HG03175 (cell line): ENCODE results near the gene SDC4.

Experiments
- ATAC-seq: cut with Tn5 transposase; IDR thresholded peaks from one replicate; pipeline ENCODE4 v1.9.1; 2021; ENCODE audit warnings: mild to moderate bottlenecking, moderate library complexity; ENCODE audit not compliant: unreplicated experiment

Gene SDC4

GRCh38 chr20:45344168-45344860 is 3.9 kb downstream of the SDC4 start:
- ATAC-seq = no peak

- no peak for ATAC-seq
These were observed 4.6 kb downstream of the SDC4 start for GRCh38 chr20:45343532-45344167.

GRCh38 chr20:45342855-45343531 is 5.2 kb downstream of the SDC4 start:
- no peak for ATAC-seq

GRCh38 chr20:45341939-45342854 is 6.0 kb downstream of the SDC4 start:
- ATAC-seq = no peak

GRCh38 chr20:45341579-45341938 is 6.7 kb downstream of the SDC4 start:
- ATAC-seq = no peak

- no peak for ATAC-seq
These were observed 7.3 kb downstream of the SDC4 start for GRCh38 chr20:45340951-45341350.

GRCh38 chr20:45340236-45340847 is 7.9 kb downstream of the SDC4 start:
- ATAC-seq = no peak

- ATAC-seq = no peak
These were observed 8.4 kb downstream of the SDC4 start for GRCh38 chr20:45339799-45340198.

- no peak for ATAC-seq
These were observed 9.1 kb downstream of the SDC4 start for GRCh38 chr20:45339084-45339483.

- no peak for ATAC-seq
These were observed 9.8 kb downstream of the SDC4 start for GRCh38 chr20:45338121-45339030.

GRCh38 chr20:45337367-45338120 is 10.7 kb downstream of the SDC4 start:
- ATAC-seq = no peak

GRCh38 chr20:45336530-45337366 is 11.5 kb downstream of the SDC4 start:
- ATAC-seq = no peak

- no peak for ATAC-seq
These were observed 17.7 kb downstream of the SDC4 start for GRCh38 chr20:45330476-45330875.

- no peak for ATAC-seq
These were observed 18.5 kb downstream of the SDC4 start for GRCh38 chr20:45329497-45330319.

GRCh38 chr20:45328451-45328850 is 19.8 kb downstream of the SDC4 start:
- ATAC-seq = no peak

GRCh38 chr20:45325371-45325770 is 22.9 kb downstream of the SDC4 start:
- ATAC-seq = no peak

- no peak for ATAC-seq
These were observed 24.5 kb downstream of the SDC4 start for GRCh38 chr20:45323731-45324130.
